GM21526 (cell line): ENCODE results near the gene KLHL5.

Experiments used
- ATAC-seq: cut with Tn5 transposase; IDR thresholded peaks from one replicate; pipeline ENCODE4 v1.9.1; 2021; ENCODE audit warnings: moderate library complexity; ENCODE audit not compliant: unreplicated experiment, low FRiP score

The KLHL5 gene

DNA sequence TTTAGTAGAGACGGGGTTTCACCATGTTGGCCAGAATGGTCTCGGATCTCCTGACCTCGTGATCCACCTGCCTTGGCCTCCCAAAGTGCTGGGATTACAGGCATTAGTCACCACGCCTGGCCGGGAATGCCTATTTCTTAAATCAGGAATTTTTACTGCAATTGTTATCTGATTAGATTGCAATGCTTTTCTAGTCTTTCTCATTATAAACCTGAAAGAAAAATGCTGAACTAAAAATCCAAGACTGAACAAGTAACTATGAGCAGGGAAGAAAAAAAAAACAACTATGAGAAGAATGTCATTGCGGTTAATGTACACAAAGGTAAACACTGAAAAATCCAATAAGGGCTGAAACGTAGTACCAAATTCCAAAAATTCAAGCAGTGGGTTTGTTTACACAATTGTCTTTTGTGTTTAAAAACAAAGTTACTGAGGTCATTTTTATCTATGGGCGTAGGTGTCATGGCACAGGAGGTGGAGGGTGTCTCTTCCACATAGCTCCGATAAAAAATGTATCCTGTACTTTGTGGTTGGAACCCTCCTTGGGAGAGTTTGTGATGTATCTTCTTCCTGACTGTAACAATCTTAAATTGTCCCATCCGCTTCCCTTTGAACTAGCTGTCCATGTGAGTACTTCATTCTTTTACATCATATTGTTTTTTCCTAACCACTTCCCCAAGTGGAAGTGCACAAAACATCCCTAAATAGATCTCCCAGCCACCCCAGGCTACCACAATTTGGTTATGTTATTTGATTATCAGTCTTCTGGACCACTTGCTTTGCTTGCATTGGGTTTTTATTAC is 18.8 kb upstream of the KLHL5 start:
- no peak for ATAC-seq

DNA sequence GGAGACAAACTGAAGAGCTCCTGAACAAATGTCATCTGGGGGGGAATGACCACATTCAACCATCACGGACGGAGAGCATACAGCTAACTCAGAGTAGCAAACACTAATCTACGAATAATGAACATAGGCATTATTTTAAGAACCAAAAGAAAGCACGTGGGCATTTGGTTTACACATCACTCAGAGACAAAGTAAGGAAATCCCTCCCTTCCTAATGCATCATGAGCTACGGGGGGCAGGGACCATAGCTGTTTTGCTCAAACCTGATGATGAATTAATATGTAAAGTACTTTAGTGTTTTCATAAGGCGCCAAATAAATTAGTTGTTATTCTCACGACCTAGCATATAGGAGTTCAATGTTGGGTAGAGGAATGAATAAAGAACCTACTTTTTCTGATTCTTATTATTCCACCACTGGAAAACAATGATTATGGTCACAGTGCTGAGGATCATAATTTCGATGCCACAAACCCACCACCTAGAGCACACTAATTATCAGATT is 18.1 kb upstream of the KLHL5 start:
- ATAC-seq, result no peak

- peak; percentile 53 for ATAC-seq
Measured at GRCh38 chr4:39044364-39044955, 17.6 kb upstream of the KLHL5 start.

DNA sequence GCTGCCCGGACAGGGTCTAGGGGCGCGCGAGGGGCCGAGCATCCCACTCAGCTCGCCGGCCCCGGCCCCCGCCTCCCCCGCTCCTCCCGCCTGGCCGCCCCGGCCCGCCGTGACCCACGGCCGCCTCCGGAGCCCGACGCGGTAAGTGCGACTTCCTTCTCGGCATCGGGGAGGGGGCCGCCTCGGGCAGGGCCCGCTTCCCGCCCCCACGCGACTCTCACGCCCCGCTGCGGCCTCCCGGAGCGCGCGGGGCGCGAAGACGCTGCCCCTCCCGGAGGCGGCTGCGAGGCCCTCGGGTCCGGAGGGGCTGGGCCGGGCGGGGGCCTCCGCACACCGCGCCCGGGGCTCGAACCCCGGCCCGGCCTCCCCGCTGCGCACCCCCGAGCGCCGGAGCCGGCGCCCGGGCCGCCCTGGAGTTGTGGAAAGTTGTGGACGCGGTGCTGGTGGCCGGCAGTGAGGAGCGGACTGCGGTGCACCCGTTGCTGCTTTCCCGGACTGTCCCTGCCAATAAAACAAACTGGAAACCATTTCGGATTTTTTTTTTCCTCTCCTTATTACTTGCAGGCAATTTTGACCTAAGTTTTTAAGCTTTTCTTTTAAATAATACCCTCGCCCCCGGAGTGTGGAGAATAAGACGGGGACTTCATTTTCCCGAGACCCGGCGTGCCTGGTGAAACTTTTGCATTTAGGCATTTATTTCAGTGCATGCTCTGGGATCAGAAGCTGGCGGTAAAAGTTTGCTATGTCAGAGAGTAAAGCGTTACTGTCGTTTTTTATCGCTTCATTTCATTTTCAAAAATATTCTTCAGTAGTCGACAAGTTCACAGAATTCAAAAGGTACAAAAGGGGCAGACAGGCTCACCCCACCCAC is 16.8 kb upstream of the KLHL5 start:
- ATAC-seq, result peak; percentile 38

DNA sequence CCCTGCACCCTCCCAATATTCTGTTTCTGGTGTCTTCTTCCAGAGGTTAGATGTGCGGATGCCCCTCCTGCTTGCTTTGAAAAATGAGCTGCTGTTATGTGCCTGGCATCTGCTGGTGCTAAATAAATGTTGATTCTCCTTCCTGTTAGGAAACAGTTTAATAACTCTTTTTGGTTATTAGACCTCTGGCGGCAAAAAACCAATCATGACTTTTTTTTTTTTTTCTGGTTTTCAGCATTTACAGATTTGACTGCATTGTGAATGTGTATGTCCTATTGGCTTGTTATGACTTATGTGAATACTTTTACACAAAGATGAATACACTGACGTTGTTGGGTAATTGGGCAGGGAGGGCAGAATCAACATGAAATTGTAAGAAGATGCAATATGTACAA is 16.2 kb upstream of the KLHL5 start:
- no peak for ATAC-seq

DNA sequence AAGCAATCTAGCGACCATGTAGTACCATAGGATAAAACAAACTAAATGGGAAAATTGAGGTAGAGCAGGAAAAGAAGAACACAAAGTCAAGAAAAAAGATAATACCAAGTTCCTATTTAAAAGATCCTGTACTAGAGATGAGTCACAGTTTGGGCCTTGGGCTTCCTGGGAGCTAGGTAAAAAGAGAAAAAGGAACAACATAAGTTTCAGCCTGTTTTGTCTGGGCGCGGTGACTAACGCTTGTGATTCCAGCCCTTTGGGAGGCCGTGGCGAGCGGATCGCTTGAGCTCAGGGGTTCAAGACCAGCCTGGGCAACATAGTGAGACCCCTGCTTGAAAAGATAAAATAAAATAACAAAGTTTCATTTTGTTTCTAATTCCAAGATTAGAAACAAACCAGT is 15.8 kb upstream of the KLHL5 start:
- ATAC-seq, result no peak

DNA sequence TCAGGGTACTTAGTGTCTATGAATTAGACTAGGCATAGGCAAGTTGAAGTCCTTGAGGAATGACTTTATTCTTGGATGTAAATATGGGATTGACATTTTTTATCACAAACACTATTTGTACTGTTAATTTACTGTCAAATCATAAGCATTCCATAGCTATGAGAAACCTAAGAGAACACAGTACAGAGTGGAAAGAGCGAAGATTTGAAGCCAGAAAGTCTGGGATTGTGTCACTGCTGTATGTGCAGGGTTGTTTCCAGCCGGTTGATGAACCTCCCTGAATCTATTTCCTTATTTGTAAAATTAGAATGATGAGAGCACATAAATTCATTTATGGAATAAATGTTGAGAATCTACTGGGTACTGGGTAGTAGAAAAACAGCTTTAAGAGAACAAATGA is 14.4 kb upstream of the KLHL5 start:
- no peak for ATAC-seq

GRCh38 chr4:39048311-39048710 is 13.7 kb upstream of the KLHL5 start:
- ATAC-seq, result no peak

GRCh38 chr4:39050590-39050989 is 11.4 kb upstream of the KLHL5 start:
- no peak for ATAC-seq

- no peak for ATAC-seq
Measured at GRCh38 chr4:39051492-39051891, 10.5 kb upstream of the KLHL5 start.

- no peak for ATAC-seq
Measured at GRCh38 chr4:39053983-39054382, 8.0 kb upstream of the KLHL5 start.

DNA sequence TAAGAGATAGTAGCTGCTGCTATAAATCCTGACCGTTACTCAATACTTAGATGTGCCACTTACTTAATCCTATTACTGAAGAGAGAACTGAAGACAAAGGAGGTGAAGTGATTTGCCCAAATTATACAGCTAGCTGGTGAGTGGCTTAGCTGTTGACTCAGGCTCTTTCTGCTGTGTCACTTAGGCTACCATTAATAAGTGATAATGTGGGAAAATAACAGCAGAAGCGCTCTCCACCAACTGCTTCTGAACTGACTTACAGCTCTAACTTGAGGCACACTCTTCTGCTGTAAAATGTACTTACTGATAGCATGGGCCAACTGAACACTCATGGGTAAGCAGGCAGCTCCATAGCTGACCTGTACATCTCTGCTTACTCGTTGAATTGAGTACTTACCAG is 7.5 kb upstream of the KLHL5 start:
- ATAC-seq, result no peak

DNA sequence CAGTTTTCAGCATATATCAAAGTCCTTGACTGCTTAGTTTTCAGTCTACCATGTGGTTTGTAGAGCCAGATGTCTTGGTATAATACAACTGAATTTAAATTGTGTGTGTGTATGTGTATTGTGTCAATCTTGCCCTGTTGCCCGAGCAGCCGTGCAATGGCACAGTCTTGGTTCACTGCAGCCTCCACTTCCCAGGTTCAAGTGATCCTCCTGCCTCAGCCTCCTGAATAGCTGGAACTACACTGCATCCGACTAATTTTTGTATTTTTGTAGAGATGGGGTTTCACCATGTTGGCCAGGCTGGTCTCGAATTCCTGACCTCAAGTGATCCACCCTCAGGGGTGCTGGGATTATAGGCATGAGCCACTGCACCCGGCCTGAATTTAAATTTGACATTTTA is 6.0 kb upstream of the KLHL5 start:
- no peak for ATAC-seq

DNA sequence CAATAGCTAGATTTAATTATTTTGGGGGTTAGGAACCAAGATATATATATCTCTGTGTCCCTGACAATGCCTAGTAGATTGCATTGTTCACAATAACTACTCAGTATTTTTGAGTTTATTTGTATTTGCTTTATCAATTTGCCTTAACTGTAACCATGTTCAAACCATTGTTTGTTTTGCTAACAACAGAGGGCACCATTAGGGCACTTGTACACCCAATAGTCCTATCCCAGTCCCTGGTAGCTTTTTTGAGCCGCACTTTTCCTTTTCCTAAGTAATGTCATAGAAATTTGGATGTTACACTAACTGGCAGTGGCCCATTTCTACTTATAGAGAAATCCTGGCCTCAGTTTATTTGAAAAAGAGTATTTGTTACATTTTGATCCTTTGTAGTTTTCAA is 575 bp upstream of the KLHL5 start:
- no peak for ATAC-seq

DNA sequence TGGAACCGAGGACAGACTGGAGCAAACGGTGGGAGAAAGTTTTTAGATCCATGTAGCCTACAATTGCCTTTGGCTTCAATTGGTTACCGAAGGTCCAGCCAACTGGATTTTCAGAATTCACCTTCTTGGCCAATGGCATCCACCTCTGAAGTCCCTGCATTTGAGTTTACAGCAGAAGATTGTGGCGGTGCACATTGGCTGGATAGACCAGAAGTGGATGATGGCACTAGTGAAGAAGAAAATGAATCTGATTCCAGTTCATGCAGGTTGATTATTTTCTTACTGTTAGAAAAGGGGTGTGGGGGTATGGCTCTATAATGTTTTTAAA is 702 bp downstream of the KLHL5 start:
- ATAC-seq, result no peak

DNA sequence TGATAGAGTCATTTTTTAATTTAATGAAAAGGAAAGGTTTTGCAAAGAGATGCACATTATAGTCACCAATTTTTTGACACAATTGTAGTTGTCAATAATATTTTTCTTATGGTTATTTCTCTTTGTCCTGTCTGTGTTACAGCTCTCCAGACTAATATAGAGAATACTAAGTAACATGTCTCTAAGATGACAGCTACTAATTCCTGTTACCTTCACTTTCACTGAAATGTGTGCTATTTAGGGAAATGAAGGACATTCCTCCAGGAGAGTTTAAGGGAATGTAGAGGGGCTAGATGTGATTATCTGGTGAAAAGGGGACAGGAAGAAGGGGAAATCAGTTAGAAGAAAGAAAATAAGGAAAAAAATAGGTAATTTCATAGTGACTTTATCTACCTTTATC is 1.4 kb downstream of the KLHL5 start:
- no peak for ATAC-seq

- ATAC-seq, result no peak
Measured at GRCh38 chr4:39066371-39066770, 4.3 kb downstream of the KLHL5 start.

GRCh38 chr4:39067031-39067430 is 5.0 kb downstream of the KLHL5 start:
- no peak for ATAC-seq

- no peak for ATAC-seq
Measured at GRCh38 chr4:39067451-39067850, 5.4 kb downstream of the KLHL5 start.

DNA sequence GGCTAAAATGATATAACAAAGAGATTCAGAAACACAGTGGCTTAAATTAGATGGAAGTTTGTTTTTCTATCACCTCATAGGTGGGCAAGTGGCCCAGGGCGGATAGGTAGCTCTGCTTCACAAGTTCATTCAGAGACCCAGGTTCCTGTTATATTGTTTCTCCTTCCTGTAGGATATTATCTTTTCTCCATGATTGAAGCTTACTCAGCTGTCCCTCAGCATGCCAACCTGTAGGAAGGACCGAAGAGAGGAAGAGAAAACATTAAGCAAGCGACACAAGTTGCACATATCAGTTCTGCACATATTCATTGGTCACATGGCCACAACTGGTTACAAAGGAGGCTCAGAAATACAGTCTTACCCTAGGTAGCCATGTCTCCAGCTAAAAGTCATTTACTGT is 6.9 kb downstream of the KLHL5 start:
- ATAC-seq, result no peak

DNA sequence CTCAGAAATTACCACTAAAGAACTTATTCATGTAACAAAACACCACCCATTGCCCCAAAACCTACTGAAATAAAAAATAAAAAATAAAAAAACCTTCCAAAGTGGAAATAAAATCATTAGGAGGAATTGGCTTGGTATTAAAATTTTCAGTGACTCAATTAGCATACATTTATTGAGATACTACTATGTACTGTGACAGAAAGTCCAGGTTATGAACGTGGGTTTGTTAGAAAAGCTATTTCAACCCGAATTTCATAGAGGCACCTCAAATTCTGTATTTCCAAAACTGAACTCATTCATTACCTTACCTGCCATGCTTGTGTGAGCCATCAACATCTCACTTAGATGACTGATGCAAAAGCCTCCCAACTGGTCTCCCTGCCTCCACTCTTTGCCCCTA is 16.8 kb downstream of the KLHL5 start:
- no peak for ATAC-seq
